GM12865 (cell line): ENCODE results near the gene MTR.

Source experiments
- DNase-seq: peaks from one replicate; pipeline ENCODE4 v3.0.0; 2010; ENCODE audit warnings: low read depth
- H3K4me3 ChIP-seq: 2 replicates; pipeline ENCODE4 v1.5.1; 2011; ENCODE audit warnings: mild to moderate bottlenecking, low read depth, low read length, control low read depth
- TF ChIP-seq, protein P1 (sequence below): IDR thresholded peaks from 2 replicates; pipeline ENCODE4 v1.5.1; 2011; ENCODE audit warnings: low read length, control low read depth, low read depth, inconsistent platforms; ENCODE audit not compliant: insufficient read depth; ENCODE audit errors: missing control alignments

MTR gene

GRCh38 chr1:236829085-236829484, 34.0 kb downstream of the MTR start:
- DNase-seq, result no peak
- TF ChIP-seq, protein P1, sequence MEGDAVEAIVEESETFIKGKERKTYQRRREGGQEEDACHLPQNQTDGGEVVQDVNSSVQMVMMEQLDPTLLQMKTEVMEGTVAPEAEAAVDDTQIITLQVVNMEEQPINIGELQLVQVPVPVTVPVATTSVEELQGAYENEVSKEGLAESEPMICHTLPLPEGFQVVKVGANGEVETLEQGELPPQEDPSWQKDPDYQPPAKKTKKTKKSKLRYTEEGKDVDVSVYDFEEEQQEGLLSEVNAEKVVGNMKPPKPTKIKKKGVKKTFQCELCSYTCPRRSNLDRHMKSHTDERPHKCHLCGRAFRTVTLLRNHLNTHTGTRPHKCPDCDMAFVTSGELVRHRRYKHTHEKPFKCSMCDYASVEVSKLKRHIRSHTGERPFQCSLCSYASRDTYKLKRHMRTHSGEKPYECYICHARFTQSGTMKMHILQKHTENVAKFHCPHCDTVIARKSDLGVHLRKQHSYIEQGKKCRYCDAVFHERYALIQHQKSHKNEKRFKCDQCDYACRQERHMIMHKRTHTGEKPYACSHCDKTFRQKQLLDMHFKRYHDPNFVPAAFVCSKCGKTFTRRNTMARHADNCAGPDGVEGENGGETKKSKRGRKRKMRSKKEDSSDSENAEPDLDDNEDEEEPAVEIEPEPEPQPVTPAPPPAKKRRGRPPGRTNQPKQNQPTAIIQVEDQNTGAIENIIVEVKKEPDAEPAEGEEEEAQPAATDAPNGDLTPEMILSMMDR, result no peak
- H3K4me3 ChIP-seq, result no peak overlapping the region

DNA sequence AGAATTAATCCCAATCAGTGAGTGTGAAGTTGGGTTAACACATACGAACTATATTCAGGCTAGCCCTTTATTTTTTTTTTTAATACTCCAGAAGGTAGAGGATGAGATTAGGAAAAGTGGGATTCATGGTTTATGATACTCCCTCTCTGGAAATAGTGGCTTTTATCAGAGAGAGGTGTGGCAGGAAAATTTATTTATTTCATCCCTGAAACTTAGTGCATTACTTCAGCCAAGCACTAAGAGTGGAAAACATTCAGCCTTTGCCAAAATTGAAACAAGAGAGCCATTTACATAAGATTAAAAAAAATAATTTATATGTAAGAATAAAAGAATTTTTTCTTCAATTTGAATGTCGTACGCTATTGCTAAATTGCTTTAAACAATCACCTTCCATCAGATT, 35.0 kb downstream of the MTR start:
- no peak for DNase-seq
- TF ChIP-seq, protein P1, result no peak
- H3K4me3 ChIP-seq, result no peak overlapping the region

DNA sequence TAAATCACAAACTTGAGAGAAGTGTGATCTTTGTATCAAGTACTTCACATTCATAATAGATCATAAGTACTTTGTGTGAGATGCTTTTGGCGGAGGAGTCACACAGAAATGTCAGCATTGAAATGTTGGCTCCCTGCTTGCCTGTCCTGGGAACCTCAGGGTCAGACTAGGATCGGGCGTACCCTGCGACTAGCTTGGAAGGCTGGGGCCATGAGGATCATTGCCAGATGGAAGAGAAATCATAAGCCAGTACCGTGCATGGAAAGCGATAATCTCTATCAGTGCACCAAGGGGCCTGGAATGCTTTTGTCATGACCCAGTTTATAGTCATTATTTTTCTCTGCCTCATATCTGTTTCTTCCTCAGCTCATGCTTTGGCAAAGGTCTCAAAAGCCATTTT, 35.5 kb downstream of the MTR start:
- TF ChIP-seq, protein P1, result no peak
- H3K4me3 ChIP-seq, result no peak overlapping the region

DNA sequence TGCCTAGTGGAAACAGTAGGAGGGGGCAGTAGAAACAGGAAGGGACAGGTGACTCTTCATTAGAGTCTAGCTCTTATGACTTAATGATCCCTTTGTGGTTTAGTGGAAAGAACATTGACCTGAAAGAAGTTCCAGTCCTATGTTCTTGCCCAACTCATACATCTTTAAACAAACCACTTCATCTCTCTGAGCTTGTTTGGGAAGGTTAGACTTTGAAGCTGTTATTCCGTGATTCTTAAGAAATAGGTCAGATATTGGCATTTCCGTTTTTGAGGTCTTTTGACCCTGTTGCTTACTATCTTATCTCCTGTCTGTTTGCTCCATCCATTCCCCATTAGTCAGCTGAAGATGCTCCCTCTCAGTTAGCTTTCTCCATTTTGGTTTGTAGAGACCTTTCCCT, 38.5 kb downstream of the MTR start:
- TF ChIP-seq, protein P1, result no peak
- no peak for DNase-seq
- no peak overlapping the region for H3K4me3 ChIP-seq

More for the DNA sequence above, 35.5 kb downstream of the MTR start:
- DNase-seq, result no peak

GRCh38 chr1:236834876-236835275, 39.8 kb downstream of the MTR start:
- H3K4me3 ChIP-seq, result no peak overlapping the region
- no peak for DNase-seq
- TF ChIP-seq, protein P1, result no peak

GRCh38 chr1:236835491-236835890, 40.4 kb downstream of the MTR start:
- no peak overlapping the region for H3K4me3 ChIP-seq
- TF ChIP-seq, protein P1, result no peak
- no peak for DNase-seq

DNA sequence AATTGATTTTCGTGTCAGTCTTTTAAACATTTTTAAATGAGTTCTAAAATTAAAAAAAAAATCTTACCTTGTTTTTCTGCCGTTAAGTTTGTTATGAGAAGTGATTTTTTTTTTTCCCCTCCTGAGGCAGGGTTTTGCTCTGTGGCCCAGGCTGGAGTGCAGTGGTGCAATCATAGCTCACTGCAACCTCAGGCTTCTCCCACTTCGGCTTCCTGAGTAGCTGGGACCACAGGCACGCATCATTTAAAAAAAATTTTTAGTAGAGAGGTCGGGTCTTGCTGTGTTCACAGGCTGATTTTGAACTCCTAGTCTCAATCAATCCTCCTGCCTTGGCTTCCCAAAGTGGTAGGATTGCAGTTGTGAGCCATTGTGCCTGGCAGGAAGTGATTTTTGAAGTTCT, 41.1 kb downstream of the MTR start:
- no peak for DNase-seq
- no peak overlapping the region for H3K4me3 ChIP-seq
- TF ChIP-seq, protein P1, result no peak
